CD4-positive, alpha-beta T cell treated with Interleukin-4 for 1 hour (primary cell): Measurements from ENCODE around the gene ADAMTS2.

ENCODE experiments used
- DNase-seq, 2 donors: peaks; one replicate each; pipeline ENCODE4 v3.0.0-alpha.2; 2020 to 2022

The ADAMTS2 gene

DNA sequence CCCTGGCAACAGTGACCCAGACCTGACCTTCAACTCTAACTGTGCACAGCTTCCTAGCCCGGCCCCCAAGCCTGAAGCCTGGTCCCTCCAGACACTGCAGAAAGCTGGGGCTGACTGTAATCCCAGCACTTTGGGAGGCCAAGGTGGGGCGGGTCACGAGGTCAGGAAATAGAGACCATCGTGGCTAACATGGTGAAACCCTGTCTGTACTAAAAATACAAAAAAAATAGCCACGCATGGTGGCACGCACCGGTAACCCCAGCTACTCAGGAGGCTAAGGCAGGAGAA lies 35.9 kb downstream of the ADAMTS2 start:
- no peak for DNase-seq

- no peak for DNase-seq
These were observed 36.5 kb downstream of the ADAMTS2 start for GRCh38 chr5:179308563-179309382.

DNA sequence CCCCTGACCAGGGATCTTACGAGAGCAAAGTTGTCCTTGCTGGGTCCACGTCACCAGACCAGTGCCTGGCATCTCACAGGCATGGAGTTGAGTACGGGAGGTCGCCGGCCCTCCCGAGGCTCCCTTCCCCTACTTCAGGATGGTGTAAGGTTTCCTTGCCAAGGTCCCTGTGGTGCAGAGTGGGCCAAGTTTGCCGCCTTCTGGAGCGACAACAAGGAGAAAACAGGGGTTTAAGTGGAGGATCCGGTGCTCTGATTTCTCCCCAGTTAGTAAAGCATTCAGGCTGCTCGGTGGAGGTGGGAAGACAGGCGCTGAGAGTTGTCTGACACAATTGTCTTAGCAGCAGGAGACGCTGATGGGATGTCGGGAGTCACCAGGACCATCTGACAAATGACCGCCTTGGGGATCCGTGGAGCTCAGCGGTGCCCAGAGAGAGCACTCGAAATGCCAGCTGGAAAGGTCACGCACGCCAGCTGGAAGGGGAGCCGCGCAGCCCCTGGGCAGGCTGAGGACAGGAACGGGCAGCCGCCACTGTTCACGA lies 37.3 kb downstream of the ADAMTS2 start:
- no peak for DNase-seq

DNA sequence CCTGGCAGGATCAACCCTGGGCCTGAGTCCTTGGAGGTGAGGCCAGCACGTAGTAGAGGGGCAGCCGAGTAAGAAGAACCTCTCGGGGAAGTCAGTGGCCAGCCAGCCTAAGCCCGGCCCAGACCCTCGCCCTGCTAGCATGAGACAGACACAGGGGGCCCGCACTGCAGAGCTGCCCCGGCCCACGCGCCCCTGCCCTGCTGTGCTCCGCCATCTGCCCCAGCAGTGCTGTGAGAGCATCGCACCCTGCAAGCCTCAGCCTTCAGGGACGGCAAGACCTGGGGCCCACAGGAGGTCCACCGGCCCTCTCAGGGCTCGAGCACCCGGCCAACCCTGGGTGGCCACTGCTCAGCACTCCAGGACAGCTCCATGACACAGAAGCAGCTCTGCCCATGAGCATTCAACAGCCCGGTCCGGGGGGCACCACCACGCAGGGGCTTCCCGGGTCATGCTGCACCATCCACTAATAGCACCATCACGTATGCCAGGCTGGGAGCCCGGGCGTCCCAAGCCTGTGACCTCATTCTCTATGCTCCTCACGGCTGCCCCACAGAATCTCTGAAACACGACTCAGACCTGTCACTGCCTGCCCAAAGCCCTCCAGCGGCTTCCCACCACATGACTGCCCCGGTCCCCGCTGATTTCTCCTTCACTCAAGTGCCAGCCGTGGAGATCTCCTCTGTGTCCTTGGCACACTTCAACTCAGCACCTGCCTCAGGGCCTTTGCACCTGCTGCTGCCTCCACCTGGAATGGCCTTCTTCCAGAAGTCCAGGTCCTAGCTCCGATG lies 38.1 kb downstream of the ADAMTS2 start:
- DNase-seq, result no peak

DNA sequence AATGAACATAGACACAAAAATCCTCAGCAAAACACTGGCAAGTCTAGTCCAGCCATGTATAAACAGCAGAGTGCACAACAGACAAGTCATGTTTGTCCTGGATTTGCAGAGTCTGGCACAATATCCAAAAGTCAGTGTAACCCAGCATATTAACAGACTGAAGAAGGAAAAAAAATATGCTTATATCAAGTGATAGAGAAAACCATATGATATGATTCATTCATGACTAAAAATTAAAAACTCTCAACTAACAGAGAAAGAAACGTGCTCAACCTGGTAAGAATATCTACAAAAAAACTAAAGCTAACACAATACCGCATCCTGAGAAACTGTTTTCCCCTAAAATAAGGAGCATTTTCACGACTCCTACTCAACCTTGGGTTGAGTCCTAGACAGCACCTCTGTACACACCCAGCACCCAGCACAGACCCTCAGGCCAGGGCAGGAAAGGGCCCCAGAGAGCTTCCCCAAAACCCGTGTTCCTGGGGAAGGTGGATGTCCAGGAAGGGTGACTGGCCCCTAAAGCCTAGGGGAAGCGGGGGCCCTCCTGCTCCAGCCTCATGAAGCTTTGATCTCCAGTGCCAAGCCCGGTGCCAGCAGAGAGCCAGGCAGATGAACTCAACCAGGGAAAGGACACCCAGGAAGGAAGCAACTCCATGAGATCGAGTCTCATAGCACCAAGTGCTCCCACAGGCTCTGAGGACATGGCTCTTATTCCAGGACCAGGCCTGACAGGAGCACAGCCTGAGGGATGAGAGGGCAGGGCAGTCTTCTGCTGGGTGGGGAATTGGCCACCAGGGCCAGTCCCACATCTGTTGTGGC lies 38.9 kb downstream of the ADAMTS2 start:
- no peak for DNase-seq

DNA sequence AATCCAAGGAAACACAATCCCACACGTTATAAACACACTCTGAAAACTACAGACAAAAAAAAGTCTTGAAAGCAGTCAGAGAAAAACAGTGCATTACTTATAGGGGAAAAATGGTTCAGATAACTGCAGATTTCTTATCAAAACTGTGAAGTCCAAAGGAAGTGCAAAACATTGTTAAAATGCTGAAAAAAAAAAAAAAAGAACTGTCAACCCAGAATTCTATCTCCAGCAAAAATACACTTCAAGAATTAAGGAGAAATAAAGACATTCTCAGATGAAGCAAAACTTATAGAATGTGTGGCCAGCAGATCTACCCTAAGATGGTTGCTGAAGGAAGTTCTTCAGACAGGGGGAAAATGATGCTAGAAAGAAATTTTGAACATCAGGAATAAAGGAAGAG lies 40.4 kb downstream of the ADAMTS2 start:
- DNase-seq, result no peak

- no peak for DNase-seq
These were observed 40.8 kb downstream of the ADAMTS2 start for GRCh38 chr5:179304466-179304865.

GRCh38 chr5:179303451-179304200 lies 41.6 kb downstream of the ADAMTS2 start:
- no peak for DNase-seq

DNA sequence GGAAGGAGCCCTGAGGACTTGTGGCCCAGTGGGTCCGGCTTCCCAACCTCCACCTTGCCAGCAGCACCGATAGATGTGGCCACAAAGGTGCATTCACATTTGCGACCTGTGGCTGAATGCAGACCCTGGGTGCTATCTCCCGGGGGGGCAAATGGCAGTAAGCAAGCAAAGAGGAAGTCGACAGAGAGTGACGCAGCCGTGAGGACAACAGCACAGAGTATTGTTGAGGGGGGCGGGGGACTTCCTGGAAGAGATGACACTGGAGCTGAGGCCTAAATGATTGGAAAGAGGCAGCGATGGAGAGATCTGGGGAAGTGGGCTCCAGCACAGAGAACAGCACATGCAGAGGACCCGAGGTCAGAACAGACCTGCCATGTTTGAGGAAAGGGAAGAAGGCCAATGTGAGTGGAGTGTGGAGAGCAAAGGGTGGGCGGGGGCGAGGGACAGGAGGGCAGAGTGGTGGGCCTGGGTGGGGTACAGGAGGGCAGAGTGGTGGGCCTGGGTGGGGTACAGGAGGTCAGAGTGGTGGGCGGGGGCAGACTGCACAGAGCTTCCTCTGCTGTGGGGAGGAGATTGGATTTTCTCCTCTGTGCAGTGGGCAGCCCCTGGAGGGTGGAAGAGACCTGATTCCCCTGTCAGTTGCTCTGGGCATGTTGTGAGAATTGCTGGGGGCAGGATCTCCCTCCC lies 42.6 kb downstream of the ADAMTS2 start:
- no peak for DNase-seq

DNA sequence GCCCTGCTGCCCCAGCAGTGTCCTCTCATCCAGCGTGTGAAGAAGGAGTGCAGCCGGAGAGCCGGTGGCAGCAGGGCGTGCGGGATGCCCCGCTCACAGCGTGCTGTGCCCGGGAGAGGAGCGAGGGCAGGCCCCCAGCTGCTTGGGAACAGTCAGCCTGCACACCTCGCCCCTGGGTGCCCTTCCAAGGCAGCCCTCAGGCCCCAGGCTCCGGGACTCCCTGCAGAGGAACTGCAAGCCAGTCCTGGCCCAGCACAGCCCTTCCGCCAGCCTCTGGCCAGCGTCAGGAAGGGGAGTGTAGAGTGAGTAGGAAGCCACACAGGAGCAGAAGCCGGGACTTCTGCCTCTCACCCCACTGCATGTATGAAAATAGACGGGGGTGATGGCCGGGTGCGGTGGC lies 43.5 kb downstream of the ADAMTS2 start:
- DNase-seq, result no peak

- no peak for DNase-seq
These were observed 43.9 kb downstream of the ADAMTS2 start for GRCh38 chr5:179301376-179301775.

DNA sequence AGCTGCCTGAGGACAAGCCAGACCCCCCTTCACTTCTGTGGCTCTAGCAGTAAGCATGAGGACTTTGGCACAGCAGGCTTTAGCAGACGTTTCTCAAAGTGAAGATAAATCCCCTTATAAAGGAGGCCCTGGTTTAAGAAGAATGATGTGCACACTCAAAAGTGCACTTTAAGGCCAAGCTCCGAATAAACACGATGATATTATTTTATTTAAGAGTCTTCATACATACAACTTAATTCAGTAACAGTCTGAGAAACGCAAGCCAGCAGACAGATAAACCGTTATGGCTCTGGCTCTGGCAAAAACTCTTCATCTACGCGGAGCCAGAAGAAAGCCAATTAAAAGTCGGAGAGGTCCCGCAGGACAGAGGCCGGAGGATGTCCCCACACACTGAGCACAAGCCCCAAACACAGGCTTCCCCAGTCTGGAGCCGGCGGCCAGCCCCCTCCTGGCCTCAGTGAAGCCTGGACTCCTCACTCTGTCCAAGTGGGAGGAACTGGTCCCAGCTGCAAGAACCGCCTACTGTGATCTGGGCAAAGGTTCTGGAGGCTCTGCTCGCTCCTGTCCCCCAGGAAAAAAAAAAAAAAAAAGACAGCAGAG lies 44.6 kb downstream of the ADAMTS2 start:
- no peak for DNase-seq

DNA sequence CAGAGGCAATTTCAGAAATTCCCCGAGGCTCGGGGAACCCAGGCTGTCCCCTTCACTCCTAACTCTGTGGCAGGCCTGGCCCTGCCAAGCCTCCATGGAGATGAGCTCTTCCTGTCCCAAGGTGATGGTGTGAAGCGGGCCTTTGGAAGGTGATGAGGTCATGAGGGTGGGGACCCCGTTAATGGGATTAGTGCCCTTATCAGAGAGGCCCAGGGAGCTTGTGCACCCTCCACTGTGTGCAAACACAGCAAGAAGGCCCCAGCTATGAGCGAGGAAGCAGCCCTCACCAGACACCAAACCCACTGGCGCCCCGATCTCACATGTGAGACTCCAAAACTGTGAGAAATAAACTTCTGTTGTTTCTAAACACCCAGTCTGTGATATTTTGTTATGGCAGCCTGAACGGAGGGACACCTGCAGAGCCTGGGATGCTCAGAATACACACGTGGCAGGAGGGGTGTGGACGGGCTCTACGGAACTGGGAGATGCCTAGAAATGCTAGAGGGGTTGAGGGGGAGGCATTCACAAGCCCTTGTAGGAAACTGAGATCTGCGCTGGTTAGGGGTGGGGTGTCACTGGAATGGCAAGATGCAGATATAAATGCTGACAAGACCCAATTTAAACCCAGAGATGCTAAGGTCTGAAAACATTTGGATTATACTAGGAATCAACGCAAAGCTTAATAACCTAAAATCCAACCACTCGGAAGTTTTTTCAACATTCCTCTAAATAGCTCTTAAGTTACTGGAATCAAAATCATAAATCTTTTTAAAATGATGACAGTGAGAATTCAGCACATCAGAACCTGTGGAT lies 46.9 kb downstream of the ADAMTS2 start:
- DNase-seq, result no peak

DNA sequence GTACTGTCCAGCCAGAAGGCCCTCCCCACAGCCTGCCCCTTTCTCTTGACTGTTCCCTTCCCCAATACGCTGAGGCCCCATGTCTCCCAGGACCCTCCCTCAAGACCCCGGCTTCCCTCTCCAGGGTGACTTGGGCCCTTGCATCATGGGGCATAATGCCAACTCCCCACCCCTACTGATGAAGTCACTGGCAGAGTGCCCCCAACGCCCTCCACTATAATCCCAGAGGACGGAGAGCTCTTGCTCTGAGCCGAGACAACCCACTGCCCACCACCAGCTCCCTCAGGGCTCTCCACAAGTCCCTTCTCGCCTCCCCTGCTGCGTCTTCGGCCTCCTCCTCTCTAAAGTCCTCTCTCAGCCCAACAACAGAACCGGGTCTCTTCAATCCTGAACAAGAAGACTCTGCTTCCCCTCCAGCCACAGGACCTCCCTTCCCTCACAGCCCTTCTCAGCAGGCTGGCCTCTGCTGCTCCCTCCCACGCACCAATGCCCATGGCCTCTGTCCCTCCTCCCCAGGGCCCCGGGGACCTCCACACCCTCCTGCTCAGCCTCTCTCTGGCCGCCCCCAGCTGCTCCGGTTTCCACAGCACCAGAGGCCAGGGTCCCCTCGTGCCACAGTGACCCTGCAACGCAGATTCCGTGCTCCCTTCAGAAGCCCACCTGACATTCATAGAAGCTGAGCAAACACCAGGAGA lies 47.6 kb downstream of the ADAMTS2 start:
- DNase-seq, result no peak

DNA sequence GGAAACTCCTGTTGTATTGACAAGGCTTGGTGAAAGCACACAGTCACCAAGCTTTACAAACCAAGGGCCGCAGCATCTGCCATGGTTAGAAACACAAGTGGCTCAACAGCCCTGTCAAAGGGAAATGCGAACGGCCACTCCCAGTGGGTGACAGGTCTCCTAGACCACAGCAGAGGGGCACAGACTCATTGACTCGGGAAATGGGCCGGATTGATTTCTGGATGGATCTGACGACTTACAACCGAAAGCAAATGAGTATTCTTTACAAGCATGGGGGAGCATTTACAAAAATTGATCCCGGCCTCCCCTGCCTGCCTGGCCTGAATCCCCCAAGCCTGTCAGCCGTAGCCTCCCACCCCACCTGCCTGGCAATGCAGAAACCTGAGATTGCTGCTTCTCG lies 48.2 kb downstream of the ADAMTS2 start:
- no peak for DNase-seq

DNA sequence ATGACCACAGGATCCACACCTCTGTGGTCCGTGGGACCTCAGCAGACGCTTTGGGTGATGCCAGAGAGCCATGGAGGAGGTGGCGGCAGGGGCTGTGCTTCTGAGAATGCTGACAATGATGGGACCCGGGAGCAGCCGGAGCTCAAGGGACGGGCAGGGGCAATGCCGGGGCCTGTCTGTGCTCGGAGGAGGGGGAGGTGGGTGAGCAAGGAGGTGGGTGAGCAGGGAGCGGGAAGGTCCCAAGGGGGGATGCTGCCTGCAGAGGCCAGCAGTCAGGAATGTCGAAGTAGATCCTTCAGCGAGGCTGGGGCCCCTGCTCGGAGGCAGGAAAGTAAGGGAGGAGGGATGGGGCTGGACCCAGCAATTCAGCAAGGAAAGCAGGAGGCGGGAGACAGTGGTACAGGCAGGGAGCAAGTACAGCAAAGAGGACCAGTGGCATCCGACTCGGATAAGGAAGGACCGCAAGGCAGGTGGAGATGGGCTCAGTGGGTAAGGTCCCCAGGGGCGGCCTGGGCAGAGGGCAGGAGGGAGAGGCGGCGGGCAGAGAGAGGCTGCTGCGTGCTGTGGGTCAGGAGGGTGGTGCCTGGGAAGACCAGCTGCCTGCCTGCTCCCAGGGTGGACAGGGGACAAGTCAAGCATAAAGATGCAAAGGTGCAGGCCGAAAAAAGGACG lies 49.0 kb downstream of the ADAMTS2 start:
- no peak for DNase-seq

DNA sequence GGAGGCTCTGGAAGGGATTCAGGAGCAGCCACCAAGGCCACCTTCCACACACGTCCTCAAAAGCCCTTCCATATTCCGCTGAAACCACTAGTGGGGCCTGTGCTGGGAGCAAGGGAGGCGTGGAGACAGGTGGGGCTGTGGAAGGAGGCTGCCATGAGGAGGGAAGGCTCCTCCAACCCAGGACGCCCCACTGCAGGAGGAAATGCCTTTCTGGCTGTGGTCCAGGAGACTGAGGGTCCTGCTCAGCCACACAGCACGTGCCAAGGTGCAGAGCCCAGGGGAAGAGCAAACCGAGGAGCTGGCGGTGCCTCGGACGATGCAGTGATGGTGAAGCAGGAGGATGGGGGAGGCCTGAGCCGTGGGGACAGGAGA lies 49.5 kb downstream of the ADAMTS2 start:
- DNase-seq, result no peak

- DNase-seq, result no peak
These were observed 50.1 kb downstream of the ADAMTS2 start for GRCh38 chr5:179294891-179295777.
